Peyer's patch (tissue), 4 donors: Measurements from ENCODE around the gene HNRNPM.

Experiments used
- POLR2A ChIP-seq, 2 donors: fragments of 450-650 bp; IDR thresholded peaks; one replicate each; pipeline ENCODE4 v1.5.1; 2017; ENCODE audit warnings: antibody characterized with exemption in 2 of 2, mild to moderate bottlenecking in 2 of 2, moderate library complexity in 2 of 2
- TF ChIP-seq, protein P1 (sequence below), 6 experiments: fragments of 450-650 bp in 4 of 6; fragments of 200-600 bp in 2 of 6; sonication (generic) in 1 of 6; IDR thresholded peaks; one replicate each; pipeline ENCODE4 v1.5.1; 2017 to 2019; ENCODE audit warnings: antibody characterized with exemption in 6 of 6, mild to moderate bottlenecking in 3 of 6, moderate library complexity in 1 of 6

- TF ChIP-seq, protein P1, sequence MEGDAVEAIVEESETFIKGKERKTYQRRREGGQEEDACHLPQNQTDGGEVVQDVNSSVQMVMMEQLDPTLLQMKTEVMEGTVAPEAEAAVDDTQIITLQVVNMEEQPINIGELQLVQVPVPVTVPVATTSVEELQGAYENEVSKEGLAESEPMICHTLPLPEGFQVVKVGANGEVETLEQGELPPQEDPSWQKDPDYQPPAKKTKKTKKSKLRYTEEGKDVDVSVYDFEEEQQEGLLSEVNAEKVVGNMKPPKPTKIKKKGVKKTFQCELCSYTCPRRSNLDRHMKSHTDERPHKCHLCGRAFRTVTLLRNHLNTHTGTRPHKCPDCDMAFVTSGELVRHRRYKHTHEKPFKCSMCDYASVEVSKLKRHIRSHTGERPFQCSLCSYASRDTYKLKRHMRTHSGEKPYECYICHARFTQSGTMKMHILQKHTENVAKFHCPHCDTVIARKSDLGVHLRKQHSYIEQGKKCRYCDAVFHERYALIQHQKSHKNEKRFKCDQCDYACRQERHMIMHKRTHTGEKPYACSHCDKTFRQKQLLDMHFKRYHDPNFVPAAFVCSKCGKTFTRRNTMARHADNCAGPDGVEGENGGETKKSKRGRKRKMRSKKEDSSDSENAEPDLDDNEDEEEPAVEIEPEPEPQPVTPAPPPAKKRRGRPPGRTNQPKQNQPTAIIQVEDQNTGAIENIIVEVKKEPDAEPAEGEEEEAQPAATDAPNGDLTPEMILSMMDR (IDR thresholded peaks at IDR 0.05): no peak
- TF ChIP-seq POLR2A (IDR thresholded peaks at IDR 0.05): no peak
Measured at GRCh38 chr19:8482696-8483095, 37.9 kb downstream of the HNRNPM start.
